OCI-LY7 (cell line): ENCODE measurements around the gene PRKN. TPM values are rescaled to one million over a fixed set of nuclear protein-coding genes. Genes with fewer than 3 reads are reported as not detected.

Experiments
- BruUV-seq: library from RNA; stranded (reverse); fragments of 400-500 nt; replicated peaks from 2 replicates; lab custom pipeline; 2021; lab: Mats Ljungman, UMichigan
- CTCF ChIA-PET: fragments of 300-600 bp; sonication (Branson Sonifier 250); formaldehyde crosslinking; loops from one replicate; lab custom pipeline; 2022; ENCODE audit warnings: antibody characterized with exemption; ENCODE audit not compliant: unreplicated experiment; lab: Charles Lee
- POLR2A ChIA-PET: fragments of 300-600 bp; sonication (Branson Sonifier 250); formaldehyde crosslinking; loops from one replicate; lab custom pipeline; 2022; ENCODE audit warnings: antibody characterized with exemption; lab: Charles Lee
- DNase-seq: peaks from one replicate; pipeline ENCODE4 v3.0.0-alpha.2; 2015; ENCODE audit warnings: low spot score
- H2AFZ ChIP-seq: fragments of 200-600 bp; sonication (generic), shearing (Covaris generic); 2 replicates; pipeline ENCODE4 v1.6.1; 2014; ENCODE audit warnings: mild to moderate bottlenecking, antibody characterized with exemption, low read length, moderate library complexity
- H3K27ac ChIP-seq: fragments of 200-600 bp; sonication (generic); 2 replicates; pipeline ENCODE4 v1.5.1; 2014; ENCODE audit warnings: mixed run types, low read depth, mild to moderate bottlenecking, moderate library complexity, low read length, inconsistent platforms; ENCODE audit not compliant: poor library complexity, severe bottlenecking
- H3K36me3 ChIP-seq: fragments of 200-600 bp; sonication (generic); 2 replicates; pipeline ENCODE4 v1.6.1; 2014; ENCODE audit warnings: mild to moderate bottlenecking, antibody characterized with exemption, low read length, moderate library complexity, mixed read lengths; ENCODE audit not compliant: insufficient read depth
- H3K4me1 ChIP-seq: fragments of 200-600 bp; sonication (generic); 2 replicates; pipeline ENCODE4 v1.5.1; 2014; ENCODE audit warnings: mild to moderate bottlenecking, low read length; ENCODE audit not compliant: insufficient read depth, poor library complexity, severe bottlenecking
- H3K4me2 ChIP-seq: fragments of 200-600 bp; sonication (generic); 2 replicates; pipeline ENCODE4 v1.6.1; 2014; ENCODE audit warnings: mild to moderate bottlenecking, low read length
- H3K4me3 ChIP-seq: fragments of 200-600 bp; sonication (generic); 2 replicates; pipeline ENCODE4 v1.5.1; 2014; ENCODE audit warnings: mild to moderate bottlenecking, low read depth, low read length; ENCODE audit not compliant: poor library complexity, severe bottlenecking
- H3K79me2 ChIP-seq: fragments of 200-600 bp; sonication (generic); 2 replicates; pipeline ENCODE4 v1.6.1; 2016; ENCODE audit warnings: low read depth, mild to moderate bottlenecking, low read length, moderate library complexity, mixed read lengths; ENCODE audit not compliant: insufficient read depth
- H3K9me2 ChIP-seq: fragments of 200-600 bp; sonication (generic); 2 replicates; pipeline ENCODE4 v1.6.1; 2016; ENCODE audit warnings: mild to moderate bottlenecking, low read length, mixed read lengths; ENCODE audit not compliant: insufficient read depth
- H3K9me3 ChIP-seq: fragments of 200-600 bp; sonication (generic); 2 replicates; pipeline ENCODE4 v1.6.1; 2014; ENCODE audit warnings: mild to moderate bottlenecking, mixed run types, low read length, mixed read lengths
- H4K20me1 ChIP-seq: fragments of 200-600 bp; sonication (generic); 2 replicates; pipeline ENCODE4 v1.6.1; 2014; ENCODE audit warnings: mild to moderate bottlenecking, antibody characterized with exemption, low read length, moderate library complexity, mixed read lengths; ENCODE audit not compliant: insufficient read depth
- EZH2phosphoT487 ChIP-seq: fragments of 200-600 bp; sonication (generic); IDR thresholded peaks from 2 replicates; pipeline ENCODE4 v1.6.1; 2018; ENCODE audit warnings: low read depth, borderline replicate concordance, mild to moderate bottlenecking, mixed run types, antibody characterized with exemption, low read length, moderate library complexity, mixed read lengths
- intact Hi-C: fragments of 100-400 bp; cut with micrococcal nuclease; formaldehyde crosslinking; loops from one replicate; pipeline ENCODE4 v1.10.0; 2022; ENCODE audit not compliant: unreplicated experiment
- total RNA-seq, 2 experiments: library from RNA; depleted of rRNA in 1 of 2; stranded (reverse); fragments of >200 nt in 1 of 2; shearing (Covaris generic) in 1 of 2; gene quantifications; 2 replicates each; pipeline ENCODE4 v1.2.3, GENCODE V29; 2014 to 2022
- TF ChIP-seq, protein P1 (sequence below): fragments of 200-600 bp; sonication (generic); conservative IDR thresholded peaks from 2 replicates; pipeline ENCODE4 v1.5.1; 2014; ENCODE audit warnings: mild to moderate bottlenecking, antibody characterized with exemption, low read length, moderate library complexity, mixed read lengths

Gene PRKN
- total RNA-seq, 2 experiments from 2014 or later: 1.3 to 2.0 TPM

DNA sequence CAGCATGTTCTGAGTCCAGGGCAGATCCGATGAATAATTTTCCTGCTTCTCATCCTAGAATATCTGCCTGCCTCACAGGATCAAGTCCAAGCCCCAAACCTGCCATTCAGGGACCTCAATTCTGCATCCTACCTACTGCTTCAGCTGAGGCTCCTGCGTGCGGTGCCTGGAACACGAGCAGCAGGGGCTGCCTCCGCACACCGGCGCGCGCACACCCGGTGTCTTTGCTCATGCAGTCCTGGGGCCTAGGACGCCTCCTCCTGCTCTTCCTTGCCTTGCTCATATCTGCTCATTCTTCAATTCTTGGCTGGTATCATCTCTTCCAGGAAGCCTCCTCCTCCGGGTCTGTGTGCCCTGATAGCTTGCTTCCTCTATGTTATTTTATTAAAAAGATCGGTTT, 1372.6 kb downstream of the PRKN start:
- Histone ChIP-seq H3K9me3 (no peaks in the 10 kb centered on the region), H4K20me1 (no peaks in the 10 kb centered on the region), H2AFZ (no peak overlapping the region), H3K4me2 (no peak overlapping the region), H3K36me3 (no peaks in the 10 kb centered on the region), H3K4me1 (no peaks in the 10 kb centered on the region), H3K27ac (no peak overlapping the region), H3K9me2 (no peaks in the 10 kb centered on the region), H3K79me2 (no peaks in the 10 kb centered on the region), H3K4me3 (no peak overlapping the region)
- no TSS peak for BruUV-seq
- intact Hi-C loops: no loop called here
- CTCF ChIA-PET: interaction anchor here (0.6 kb wide), 1 partner anchor 137 kb away, joined by 3 read pairs; no protein-coding TSS in a partner anchor
- POLR2A ChIA-PET: no interaction called here
- DNase-seq: no peak
- TF ChIP-seq EZH2phosphoT487: no peak
- TF ChIP-seq, protein P1, sequence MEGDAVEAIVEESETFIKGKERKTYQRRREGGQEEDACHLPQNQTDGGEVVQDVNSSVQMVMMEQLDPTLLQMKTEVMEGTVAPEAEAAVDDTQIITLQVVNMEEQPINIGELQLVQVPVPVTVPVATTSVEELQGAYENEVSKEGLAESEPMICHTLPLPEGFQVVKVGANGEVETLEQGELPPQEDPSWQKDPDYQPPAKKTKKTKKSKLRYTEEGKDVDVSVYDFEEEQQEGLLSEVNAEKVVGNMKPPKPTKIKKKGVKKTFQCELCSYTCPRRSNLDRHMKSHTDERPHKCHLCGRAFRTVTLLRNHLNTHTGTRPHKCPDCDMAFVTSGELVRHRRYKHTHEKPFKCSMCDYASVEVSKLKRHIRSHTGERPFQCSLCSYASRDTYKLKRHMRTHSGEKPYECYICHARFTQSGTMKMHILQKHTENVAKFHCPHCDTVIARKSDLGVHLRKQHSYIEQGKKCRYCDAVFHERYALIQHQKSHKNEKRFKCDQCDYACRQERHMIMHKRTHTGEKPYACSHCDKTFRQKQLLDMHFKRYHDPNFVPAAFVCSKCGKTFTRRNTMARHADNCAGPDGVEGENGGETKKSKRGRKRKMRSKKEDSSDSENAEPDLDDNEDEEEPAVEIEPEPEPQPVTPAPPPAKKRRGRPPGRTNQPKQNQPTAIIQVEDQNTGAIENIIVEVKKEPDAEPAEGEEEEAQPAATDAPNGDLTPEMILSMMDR: no peak

DNA sequence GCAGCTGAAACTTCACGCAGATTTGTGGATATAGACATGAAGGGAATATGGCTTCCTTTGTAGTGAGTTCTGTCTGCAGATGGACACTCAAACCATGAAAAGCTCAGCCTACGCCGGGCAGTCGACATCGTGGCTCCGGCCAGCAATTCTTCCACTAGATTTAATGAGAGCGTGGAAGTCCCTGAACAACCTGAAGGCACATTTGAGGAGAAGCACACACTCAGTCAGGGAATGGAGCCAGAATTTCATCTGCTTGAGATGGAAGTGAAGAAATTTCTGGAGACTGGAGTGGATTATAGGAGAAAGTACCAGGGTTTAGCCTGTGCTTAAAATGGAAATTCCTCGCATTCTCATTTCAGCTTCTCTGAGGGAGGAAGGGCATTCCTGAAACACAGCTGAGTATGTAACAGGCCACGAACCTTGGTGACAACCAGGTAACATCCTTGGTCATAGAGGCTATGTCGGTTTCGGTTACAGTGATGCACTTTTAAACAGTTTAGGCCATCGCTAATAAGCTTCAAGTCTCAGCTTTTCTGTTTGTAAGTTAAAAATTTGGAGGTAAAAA, 1373.2 kb downstream of the PRKN start:
- Histone ChIP-seq H3K79me2 (no peaks in the 10 kb centered on the region), H3K4me3 (no peak overlapping the region), H3K36me3 (no peaks in the 10 kb centered on the region), H3K9me2 (no peaks in the 10 kb centered on the region), H2AFZ (no peak overlapping the region), H3K4me1 (no peaks in the 10 kb centered on the region), H3K27ac (no peak overlapping the region), H3K9me3 (no peaks in the 10 kb centered on the region), H3K4me2 (no peak overlapping the region), H4K20me1 (no peaks in the 10 kb centered on the region)
- BruUV-seq: no TSS peak
- TF ChIP-seq EZH2phosphoT487: no peak
- TF ChIP-seq, protein P1: no peak
- ChIA-PET CTCF (no interaction called here), POLR2A (interaction anchor here (0.9 kb wide), 1 partner anchor 865 kb away, joined by 3 read pairs; no protein-coding TSS in a partner anchor)
- DNase-seq: no peak
- intact Hi-C loops: no loop called here

DNA sequence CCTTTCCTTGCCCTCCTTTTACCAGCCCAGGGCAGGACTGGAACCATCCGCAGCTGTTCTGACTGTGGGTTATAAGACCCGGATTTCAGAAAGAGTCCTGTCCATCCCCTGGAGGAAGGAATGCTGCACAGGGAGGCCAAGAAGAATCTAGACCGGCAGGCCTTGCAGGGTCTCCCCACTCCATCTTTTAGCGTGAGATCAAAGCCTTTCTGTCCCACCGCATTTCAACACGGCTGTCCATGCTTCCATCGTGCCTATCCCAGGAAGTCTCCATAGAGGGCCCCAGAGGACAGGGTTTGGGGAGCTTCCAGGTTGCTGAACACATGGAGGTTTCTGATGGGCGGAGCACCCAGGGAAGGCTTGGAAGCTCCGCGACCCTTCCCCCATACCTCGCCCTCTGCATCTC, 1374.4 kb downstream of the PRKN start:
- Histone ChIP-seq H4K20me1 (no peaks in the 10 kb centered on the region), H3K4me2 (no peak overlapping the region), H3K36me3 (no peaks in the 10 kb centered on the region), H3K9me3 (no peaks in the 10 kb centered on the region), H3K4me3 (no peak overlapping the region), H2AFZ (no peak overlapping the region), H3K27ac (no peak overlapping the region), H3K9me2 (no peaks in the 10 kb centered on the region), H3K4me1 (no peaks in the 10 kb centered on the region), H3K79me2 (no peaks in the 10 kb centered on the region)
- BruUV-seq: no TSS peak
- TF ChIP-seq, protein P1: no peak
- no peak for TF ChIP-seq EZH2phosphoT487
- intact Hi-C loops: no loop called here
- ChIA-PET CTCF (no interaction called here), POLR2A (interaction anchor here (0.9 kb wide), 1 partner anchor 864 kb away, joined by 3 read pairs; no protein-coding TSS in a partner anchor)
- DNase-seq: no peak
